Nucleus accumbens (tissue), 56 donors: ENCODE data around the gene AMMECR1.

ENCODE experiments used
- DNase-seq, 56 donors: peaks; one replicate each; lab custom pipeline; 2025; lab: John Stamatoyannopoulos, UW

Gene AMMECR1

GRCh38 chrX:110315551-110315950 is 2.3 kb downstream of the AMMECR1 start:
- DNase-seq: no peak

GRCh38 chrX:110311437-110312230 is 6.3 kb downstream of the AMMECR1 start:
- no peak for DNase-seq

- no peak for DNase-seq
Measured at GRCh38 chrX:110310896-110311295, 7.0 kb downstream of the AMMECR1 start.

GRCh38 chrX:110310000-110310790 is 7.7 kb downstream of the AMMECR1 start:
- no peak for DNase-seq

- DNase-seq: no peak
Measured at GRCh38 chrX:110308220-110308619, 9.7 kb downstream of the AMMECR1 start.

- no peak for DNase-seq
Measured at GRCh38 chrX:110304884-110305283, 13.0 kb downstream of the AMMECR1 start.

- DNase-seq: no peak
Measured at GRCh38 chrX:110304371-110304770, 13.5 kb downstream of the AMMECR1 start.

GRCh38 chrX:110302975-110303374 is 14.9 kb downstream of the AMMECR1 start:
- no peak for DNase-seq

- no peak for DNase-seq
Measured at GRCh38 chrX:110301194-110301593, 16.7 kb downstream of the AMMECR1 start.

- no peak for DNase-seq
Measured at GRCh38 chrX:110294087-110294486, 23.8 kb downstream of the AMMECR1 start.

- DNase-seq: no peak
Measured at GRCh38 chrX:110293658-110294057, 24.2 kb downstream of the AMMECR1 start.

- DNase-seq: no peak
Measured at GRCh38 chrX:110287605-110288004, 30.3 kb downstream of the AMMECR1 start.

- DNase-seq: no peak
Measured at GRCh38 chrX:110286106-110286505, 31.8 kb downstream of the AMMECR1 start.

GRCh38 chrX:110284159-110284558 is 33.7 kb downstream of the AMMECR1 start:
- DNase-seq: no peak

- DNase-seq: no peak
Measured at GRCh38 chrX:110282922-110283321, 35.0 kb downstream of the AMMECR1 start.

GRCh38 chrX:110281377-110281776 is 36.5 kb downstream of the AMMECR1 start:
- DNase-seq: no peak

- DNase-seq: no peak
Measured at GRCh38 chrX:110280954-110281353, 36.9 kb downstream of the AMMECR1 start.

GRCh38 chrX:110277609-110278008 is 40.3 kb downstream of the AMMECR1 start:
- no peak for DNase-seq

GRCh38 chrX:110276778-110277177 is 41.1 kb downstream of the AMMECR1 start:
- no peak for DNase-seq

- no peak for DNase-seq
Measured at GRCh38 chrX:110268886-110269285, 49.0 kb downstream of the AMMECR1 start.

GRCh38 chrX:110268395-110268794 is 49.5 kb downstream of the AMMECR1 start:
- no peak for DNase-seq

GRCh38 chrX:110267874-110268273 is 50.0 kb downstream of the AMMECR1 start:
- no peak for DNase-seq
